GM19438 (cell line): ENCODE data around the gene ZNF536.
"Not testable (repeated sequence)": the region's sequence is repeated elsewhere in the genome, so short reads cannot be mapped to it uniquely, and the experiment has no call there.

Experiments used
- ATAC-seq: cut with Tn5 transposase; IDR thresholded peaks from one replicate; pipeline ENCODE4 v1.9.1; 2021; ENCODE audit warnings: low read depth; ENCODE audit not compliant: unreplicated experiment

Gene ZNF536

DNA sequence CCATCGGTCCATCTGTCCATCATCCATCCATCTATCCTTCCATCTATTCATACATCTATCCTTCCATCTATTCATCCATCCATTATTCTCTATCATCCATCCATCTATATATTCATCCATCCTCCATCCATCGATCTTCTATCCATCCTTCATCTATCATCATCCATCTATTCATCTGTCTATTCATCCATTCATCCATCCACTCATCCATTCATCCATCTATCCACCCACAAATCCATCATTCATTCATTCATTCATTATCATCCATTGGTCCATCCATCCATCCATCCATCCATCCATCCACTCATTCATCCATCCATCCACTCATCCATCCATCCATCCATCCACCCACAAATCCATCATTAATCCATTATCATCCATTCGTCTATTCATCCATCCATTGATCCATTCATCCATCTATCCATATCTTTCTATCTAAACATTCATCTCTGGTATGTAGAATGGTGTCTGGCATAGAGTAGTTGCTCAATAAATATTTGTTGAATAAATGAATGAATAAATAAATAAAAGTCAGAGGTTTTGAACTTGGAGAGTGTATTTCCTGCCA lies 36.6 kb downstream of the ZNF536 start:
- ATAC-seq = no peak

DNA sequence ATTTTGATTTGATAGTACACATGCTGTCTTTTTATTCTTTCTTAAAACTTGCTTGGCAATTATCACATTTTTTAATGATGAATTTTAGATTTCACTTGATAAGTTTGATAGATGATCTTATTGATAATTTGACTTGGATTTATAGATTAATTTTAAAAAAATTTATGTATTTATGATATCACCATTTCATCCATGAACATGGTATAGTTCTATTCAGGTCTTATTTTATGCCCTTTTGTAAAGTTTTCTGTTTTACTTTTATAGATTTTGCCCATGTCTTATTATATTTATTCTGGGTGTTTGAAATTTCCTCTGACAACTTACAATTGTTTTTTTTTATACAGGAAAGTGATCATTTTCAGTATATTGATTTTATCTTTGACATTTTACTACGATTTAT lies 39.5 kb downstream of the ZNF536 start:
- no peak for ATAC-seq

DNA sequence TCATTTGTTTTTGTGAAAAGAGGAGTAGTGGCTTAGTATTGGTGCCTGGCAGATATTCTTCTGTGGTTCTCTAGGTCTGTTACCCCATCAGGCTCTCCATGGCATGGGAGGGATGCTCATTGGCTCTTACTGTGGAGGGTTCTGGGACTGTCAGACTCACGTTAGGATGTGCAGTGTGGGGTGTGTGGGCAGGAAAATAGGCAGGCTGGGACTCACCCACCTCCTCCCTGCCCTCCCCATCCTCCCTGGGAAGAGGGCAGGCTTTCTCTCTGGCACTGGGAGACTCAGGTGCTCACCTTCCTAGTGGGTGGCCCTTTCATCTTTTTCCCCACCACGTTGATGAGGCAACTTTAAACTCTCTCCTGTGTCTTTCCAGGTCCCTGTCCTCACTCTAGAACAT lies 44.2 kb downstream of the ZNF536 start:
- ATAC-seq = no peak

DNA sequence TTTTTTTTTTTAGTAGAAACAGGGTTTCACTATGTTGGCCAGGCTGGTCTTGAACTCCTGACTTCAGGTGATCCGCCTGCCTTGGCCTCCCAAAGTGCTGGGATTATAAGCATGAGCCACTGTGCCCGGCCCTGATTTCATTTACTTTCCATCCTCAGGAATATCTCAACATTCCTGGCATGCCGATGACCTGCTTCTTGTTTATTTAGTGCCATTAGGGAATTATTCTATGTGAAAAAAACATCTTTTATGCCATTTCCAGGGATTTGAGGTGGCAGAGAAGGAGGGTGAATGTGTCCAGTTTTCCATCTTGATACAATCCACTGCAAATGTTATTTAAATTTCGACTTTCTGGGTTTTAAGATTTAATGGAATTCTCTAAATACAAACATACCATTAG lies 45.0 kb downstream of the ZNF536 start:
- ATAC-seq = not testable (repeated sequence)

DNA sequence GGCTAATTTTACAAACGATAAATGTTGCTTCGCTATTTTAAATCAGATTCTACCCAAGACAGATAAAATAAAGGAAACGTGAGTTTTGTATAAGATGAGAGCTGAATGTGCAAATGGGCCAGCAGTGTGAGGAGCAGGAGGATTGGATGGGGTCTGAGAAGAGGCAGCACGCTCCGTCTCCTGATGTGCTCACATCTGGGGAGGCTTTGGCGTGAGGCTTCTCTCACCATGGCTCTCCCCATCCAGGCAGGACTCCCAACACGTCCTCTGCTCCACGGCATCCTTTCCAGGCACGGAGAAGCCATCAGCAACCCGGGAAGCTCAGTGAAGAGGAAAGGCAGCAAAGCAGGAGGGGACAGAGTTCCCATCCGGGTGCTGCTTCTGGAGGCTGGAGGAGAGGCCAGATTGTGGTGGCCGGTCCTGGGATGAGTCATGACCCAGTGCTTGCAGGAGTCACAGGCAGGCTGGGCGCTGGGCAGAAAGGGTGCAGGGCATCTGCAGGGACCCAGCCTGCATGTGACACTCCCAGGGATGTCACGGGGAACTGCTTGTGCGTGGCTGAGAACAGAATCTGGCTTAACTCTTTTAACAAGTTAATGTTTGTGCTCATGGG lies 47.5 kb downstream of the ZNF536 start:
- no peak for ATAC-seq

DNA sequence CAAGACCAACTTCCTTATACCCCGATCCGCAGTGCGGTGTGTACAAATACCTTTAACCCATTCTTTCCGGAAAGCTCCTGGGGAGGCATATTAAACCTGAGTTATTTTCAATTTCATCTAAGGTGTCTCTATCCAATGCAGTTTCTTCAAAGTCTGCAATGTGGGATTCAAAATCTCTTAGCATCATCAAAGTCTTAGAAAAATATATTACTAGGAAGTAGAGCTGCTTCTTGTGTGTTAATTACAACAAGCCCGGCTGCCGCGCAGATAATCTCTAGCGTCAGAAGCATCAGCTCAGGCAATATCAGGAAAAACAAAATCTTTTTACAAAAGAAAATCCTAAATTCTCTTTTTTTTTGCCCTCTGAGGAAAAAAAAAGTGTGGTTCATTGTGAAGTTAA lies 48.1 kb downstream of the ZNF536 start:
- ATAC-seq = no peak

DNA sequence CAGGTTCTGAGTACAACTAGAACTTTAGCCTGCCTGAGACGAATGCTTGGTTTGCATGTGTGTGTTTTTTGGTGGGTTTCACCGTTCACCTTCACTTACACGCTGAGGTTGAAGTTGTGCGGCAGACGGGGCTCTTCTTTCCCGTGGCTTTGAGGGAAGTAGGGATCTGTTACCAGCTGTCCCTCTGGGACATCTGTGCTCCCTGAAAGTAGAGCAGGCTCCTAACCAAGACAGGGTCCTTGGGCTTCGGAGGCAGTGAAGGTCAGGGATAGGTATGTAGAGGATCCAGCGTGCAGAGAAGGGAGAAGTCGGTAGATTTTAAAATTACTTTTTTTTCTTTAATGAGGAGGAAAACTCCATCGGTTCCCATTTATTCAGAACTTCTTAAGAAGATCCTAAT lies 48.7 kb downstream of the ZNF536 start:
- no peak for ATAC-seq

DNA sequence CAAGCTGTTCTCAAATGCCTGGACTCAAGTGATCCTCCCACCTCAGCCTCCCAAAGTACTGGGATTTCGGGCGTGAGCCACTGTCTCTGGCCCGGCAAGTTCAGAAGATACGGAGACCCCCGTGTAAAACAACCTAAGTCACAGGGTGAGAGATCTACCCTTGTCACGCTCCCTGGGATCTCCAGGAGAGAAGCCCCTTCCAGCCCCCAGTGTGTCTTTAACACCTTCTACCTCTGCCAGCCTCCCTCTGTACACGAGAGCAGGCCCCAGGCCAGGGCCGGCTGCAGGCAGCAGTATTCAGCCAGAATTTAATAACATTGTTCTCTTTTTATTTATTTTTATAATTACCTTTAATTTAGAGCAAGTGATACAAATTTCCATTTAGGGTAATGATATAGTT lies 49.4 kb downstream of the ZNF536 start:
- no peak for ATAC-seq

DNA sequence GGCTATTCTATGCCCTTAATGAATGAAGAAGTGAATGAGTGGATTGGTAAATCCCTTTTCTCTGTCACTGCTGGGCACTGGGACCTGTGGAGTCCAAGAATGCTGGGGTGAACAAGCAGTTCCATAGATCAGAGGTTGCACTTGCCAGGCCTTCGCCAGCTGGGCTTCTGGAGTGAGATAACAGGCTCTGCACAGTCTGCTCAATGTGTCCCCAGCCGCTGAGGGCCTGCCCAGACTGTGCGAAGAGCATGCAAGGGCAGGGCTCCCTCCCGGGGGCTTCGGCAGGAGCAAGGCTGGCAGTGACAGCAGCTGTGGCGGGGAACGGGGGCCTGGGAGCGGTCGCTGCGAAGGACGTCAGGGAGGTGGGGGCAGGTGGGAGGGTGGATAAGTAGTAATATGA lies 51.3 kb downstream of the ZNF536 start:
- no peak for ATAC-seq

DNA sequence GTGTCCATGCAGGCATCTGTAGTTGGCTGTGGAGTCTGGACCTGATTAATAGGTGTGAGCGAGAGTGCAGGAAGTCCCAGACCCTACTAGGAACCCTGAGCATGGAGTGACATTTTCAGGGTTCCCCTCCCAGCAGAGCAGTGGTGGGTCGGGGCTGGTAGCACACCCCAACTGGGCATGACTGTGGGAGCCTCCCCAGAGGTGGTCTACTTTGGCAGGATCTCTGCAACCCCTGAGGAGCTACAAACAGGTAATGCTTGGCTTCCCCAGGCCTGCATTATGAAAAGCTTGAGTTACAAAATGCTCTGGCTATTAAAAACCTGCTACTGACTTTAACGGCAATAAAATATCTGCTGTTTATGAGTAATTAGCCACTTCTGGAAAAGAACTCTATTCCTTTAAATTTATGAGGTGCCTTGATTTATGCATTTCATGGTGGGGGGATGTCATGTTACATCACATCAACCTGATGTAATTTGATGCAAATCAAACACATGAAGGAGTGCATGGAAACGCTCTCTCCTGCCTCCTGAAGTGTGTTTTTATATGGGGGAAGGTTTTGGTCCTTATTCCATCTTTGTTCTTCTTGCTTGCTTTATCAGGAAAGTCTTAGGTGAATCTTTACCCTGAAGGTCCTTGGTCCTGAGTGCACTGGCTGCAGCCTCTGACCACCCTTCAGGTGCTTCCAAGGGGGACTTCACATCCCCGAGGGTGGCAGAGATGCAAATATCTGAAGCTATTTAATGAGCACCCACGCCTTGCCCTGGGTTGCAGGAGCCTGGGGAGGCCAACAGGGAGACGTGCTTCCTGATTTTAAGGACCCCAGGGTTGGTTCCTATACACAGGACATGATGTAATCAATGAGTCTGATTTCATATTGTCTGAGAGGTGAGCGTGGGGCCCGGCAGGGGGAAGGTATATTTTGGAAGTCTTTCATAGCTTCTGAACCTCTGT lies 54.0 kb downstream of the ZNF536 start:
- ATAC-seq = no peak

DNA sequence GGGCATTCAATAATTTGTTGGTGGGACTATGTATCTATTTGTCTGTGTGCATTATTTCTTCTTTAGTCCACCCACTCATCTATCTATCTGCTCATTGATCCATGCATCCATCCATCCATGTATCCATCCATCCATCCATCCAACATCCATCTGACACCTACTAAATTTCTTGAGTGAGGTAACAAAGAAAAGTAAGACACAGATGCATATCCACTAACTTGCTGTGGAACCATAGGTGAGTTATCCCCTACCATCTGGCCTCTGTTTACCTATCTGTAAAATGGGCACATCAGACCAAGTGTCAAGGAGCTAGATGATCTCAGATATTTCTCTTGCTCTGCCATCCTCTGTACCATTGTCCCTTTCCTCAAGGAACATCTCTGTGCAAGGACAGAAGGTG lies 54.7 kb downstream of the ZNF536 start:
- no peak for ATAC-seq

DNA sequence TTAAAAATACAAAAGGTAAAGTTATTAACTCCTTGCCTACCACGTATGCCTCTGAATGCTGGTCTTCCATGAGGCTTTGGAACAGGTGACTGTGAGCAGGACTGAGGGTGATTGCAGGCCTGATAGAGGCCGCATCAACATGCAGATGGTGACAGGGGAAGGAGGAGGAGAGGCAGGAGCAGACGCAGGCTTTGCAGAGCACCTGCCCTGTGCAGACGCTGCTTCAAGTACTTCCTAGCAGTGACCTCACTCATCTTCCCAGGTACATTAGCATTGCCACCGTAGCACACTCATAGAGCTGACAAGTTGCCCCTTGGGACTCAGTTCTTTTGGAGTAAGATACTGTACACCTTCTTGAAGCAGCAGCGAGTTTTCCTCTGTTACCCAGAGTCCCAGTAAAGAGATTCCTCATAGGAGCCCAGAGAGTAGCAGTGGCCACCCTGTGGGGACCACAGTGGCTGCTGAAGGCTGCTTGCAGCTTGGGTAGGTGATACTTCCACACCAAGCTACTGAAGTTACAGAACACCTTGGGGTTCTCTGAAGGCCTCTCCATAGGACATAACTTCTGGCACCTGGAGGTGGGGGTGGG lies 56.0 kb downstream of the ZNF536 start:
- no peak for ATAC-seq

DNA sequence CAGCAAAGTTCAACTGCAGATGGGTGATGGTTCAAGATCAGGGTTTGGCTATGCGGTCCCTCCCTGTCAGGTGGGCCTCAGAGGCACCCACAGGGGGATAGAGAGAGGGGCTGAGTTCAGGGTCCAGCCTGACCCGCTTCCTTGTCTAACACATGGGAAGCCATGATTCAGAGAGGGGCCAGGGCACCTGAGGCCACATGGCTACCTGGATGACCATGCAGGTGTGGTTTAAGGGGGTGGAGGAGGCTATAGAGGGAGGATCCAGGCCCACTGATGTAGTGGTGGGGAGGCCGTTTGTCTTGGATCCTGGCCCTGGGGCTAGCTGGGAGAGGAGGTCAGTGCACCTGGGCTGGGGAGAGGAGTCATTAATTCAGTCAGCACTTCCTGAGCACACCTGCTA lies 56.7 kb downstream of the ZNF536 start:
- ATAC-seq = no peak

DNA sequence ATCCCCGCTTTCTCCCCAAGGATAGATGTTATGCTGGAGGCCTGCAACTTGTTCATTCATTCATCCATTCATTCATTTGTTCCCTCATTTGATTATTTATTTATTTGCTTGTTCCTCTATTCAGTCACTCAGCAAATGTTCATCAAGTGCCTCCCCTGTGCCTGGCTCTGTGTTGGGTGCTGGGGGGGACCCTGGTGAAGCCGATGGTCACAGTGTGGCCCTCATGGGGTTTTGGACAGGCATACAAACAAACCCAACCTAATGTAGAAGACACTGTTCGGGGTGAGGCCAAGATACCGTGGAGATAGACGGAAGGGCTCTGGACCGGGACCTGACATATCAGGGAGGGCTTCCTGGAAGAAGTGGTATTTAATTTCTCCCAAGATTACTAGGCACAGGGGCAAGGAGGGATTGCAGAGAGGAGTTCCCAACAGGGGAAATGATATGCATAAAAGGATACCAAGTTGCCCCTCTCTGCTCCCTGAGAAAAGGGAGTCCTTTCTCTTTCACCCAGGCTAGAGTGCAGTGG lies 58.1 kb downstream of the ZNF536 start:
- ATAC-seq = no peak

DNA sequence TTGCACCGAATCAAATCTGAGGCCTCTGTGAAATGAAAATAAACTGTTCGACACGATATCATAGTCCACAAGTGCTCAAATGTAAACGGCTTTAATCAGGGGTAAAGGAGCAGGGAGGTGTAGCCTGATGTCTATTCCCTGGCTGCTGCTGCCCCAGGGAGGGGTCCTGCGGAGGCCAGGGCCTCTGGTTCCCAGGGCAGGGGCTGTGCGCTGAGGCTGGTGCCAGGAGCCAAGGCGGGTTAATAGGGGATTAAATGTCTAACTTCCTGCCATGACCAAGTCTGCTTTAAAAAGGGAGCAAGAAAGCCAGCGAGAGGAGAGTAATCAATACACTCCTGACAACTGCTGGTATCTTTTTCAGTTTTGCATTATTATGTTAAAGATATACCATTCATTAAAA lies 59.4 kb downstream of the ZNF536 start:
- no peak for ATAC-seq

DNA sequence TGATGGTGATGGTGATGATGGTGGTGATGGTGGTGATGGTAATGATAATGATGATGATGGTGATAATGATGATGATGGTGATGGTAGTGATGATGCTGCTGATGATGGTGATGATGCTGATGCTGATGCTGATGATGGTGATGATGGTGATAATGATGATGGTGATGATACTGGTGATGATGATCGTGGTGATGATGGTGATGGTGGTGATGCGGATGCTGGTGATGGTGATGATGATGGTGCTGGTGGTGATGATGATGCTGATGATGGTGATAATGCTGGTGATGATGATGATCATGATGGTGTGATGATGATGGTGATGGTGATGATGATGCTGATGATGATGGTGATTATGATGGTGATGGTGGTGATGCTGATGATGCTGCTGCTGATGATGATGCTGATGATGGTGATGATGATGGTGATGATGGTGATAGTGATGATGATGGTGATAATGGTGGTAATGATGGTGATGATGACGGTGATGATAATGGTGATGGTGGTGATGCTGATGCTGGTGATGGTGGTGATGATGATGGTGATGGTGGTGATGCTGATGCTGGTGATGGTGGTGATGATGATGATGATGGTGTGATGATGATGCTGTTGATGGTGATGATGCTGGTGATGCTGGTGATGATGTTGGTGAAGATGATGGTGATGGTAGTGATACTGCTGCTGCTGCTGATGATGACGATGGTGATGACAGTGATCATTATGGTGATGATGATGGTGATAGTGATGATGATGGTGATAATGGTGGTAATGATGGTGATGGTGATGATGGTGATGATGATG lies 62.8 kb downstream of the ZNF536 start:
- ATAC-seq = no peak

DNA sequence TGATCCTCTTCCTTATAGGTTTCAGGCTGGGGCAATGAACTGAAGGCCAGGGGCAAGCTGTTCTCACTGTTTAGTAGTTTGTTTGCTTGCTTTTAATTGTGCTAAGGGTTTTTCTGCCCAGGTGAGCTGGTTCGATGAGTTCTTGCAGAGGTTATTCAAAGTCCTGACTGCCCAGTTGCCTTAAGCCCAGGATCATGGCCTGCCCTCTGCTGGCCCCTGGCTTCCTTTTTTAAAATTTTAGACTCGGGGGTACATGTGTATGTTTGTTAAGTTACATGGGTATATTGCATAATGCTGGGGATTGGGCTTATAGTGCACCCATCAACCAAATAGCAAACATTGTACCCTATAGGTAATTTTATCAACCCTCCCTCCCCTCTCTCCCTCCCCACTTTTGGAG lies 65.7 kb downstream of the ZNF536 start:
- no peak for ATAC-seq

DNA sequence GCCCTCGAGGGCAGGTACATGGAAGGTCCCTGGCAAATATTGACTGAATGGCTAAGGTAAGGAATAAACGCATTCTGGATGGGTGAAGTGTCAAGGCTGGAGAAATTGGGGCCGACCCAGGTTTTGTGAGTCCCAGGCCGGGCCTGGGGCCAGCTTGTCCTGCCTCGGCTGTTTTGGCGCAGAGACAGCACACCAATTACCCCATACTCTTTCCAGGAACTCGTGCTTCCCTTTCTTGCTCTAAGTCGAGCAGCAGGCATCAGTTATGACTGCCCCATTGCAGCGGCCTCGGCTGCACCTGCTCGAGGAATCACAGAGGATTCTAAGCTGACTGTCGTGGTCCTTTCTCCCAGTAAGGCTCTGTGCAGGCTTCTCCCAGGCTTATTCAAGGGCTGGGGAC lies 67.1 kb downstream of the ZNF536 start:
- ATAC-seq = no peak

DNA sequence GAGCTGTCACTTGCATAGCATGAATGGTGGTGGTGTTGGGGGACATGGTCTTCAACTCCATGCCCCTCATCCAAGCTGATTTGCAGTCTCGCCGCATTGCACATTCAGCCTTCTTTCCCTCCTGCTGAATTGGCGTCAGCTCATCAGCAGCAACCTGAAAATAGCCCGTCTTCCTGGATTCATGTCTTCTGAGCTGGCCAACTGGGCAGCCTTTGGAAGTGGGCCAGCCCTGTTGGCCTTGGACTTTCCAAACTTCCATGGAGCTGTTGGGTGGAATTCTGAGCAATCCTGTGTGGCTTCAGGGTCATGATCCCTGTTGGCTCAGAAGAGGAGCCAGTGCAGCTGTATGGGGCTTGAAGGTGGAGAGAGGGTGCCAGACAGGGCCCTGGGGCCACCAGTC lies 68.8 kb downstream of the ZNF536 start:
- no peak for ATAC-seq

DNA sequence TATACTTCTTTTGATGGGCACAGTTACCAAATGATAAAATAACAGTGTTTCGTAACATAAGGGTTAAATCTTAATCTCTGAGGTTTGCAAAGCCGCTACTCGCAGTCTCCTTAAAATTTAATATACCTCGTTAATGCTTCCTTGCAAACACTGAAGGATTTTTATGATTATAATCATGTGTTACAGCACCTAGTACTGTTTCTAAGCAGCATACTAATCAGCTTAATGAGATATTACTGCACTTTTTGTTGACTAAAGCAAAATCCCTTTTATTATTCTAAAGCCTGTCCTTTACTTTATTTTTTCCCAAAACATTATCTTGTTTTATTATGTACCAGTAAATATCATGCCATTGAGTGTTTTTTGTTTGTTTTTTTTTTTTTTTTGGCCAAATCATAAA lies 70.5 kb downstream of the ZNF536 start:
- no peak for ATAC-seq
